GM12878 (cell line): ENCODE results near the gene CDK16. TPM values are rescaled to one million over a fixed set of nuclear protein-coding genes. Genes with fewer than 3 reads are reported as not detected.
A peak's percentile ranks its signal among the peaks of the same experiment; 100 is the strongest.

Experiments
- ATAC-seq: fragments of 200-7000 bp; cut with Tn5 transposase; 3 replicates; pipeline ENCODE4 v1.9.1; 2020; ENCODE audit warnings: mild to moderate bottlenecking, moderate library complexity
- BruUV-seq: library from RNA; stranded (reverse); fragments of 400-500 nt; replicated peaks from 2 replicates; lab custom pipeline; 2021; lab: Mats Ljungman, UMichigan
- CTCF ChIA-PET: fragments of 300-600 bp; sonication (Branson Sonifier 250); formaldehyde crosslinking; extraction: SDS; loops from one replicate; lab custom pipeline; 2021; ENCODE audit warnings: inconsistent platforms; lab: Yijun Ruan, JAX
- POLR2A ChIA-PET: fragments of 350-600 bp; formaldehyde crosslinking; extraction: SDS; loops from one replicate; lab custom pipeline; 2021; ENCODE audit warnings: inconsistent platforms; lab: Charles Lee
- RAD21 ChIA-PET: fragments of 300-600 bp; sonication (Branson Sonifier 250); formaldehyde crosslinking; loops from one replicate; lab custom pipeline; 2023; ENCODE audit warnings: antibody characterized with exemption; ENCODE audit not compliant: unreplicated experiment; lab: Charles Lee
- SMC1A ChIA-PET: fragments of 300-600 bp; sonication (Branson Sonifier 250); formaldehyde crosslinking; loops from one replicate; lab custom pipeline; 2023; ENCODE audit not compliant: unreplicated experiment, uncharacterized antibody; lab: Charles Lee
- DNase-seq: peaks from one replicate; pipeline ENCODE4 v3.0.0-alpha.2; 2011; ENCODE audit warnings: low read depth, low spot score
- FAIRE-seq: peaks from 3 replicates; lab custom pipeline; 2011; peaks lifted over from hg19 to GRCh38; lab: Jason Lieb, UNC
- H2AFZ ChIP-seq: 2 replicates; pipeline ENCODE4 v1.6.0; 2011; ENCODE audit warnings: low read depth, low read length, control low read depth; ENCODE audit not compliant: control insufficient read depth
- H3K27ac ChIP-seq: 2 replicates; pipeline ENCODE4 v1.5.1; 2011; ENCODE audit warnings: control low read depth; ENCODE audit not compliant: control insufficient read depth, insufficient read depth
- H3K27me3 ChIP-seq, 2 experiments: replicated peaks in 1 of 2; 2 replicates each; pipeline versions ENCODE4 v1.6.0 to v1.6.1; 2011; ENCODE audit warnings: low read length in 1 of 2; ENCODE audit not compliant: control insufficient read depth in 2 of 2, insufficient read depth in 2 of 2
- H3K36me3 ChIP-seq, 2 experiments: 2 replicates each; pipeline ENCODE4 v1.5.1; 2011; ENCODE audit warnings: low read length in 1 of 2; ENCODE audit not compliant: control insufficient read depth in 2 of 2, insufficient read depth in 2 of 2
- H3K4me1 ChIP-seq: 2 replicates; pipeline ENCODE4 v1.6.1; 2011; ENCODE audit warnings: mild to moderate bottlenecking, low read length, moderate library complexity, mixed read lengths; ENCODE audit not compliant: control insufficient read depth, insufficient read depth
- H3K4me2 ChIP-seq: 2 replicates; pipeline ENCODE4 v1.6.0; 2011; ENCODE audit warnings: control low read depth; ENCODE audit not compliant: control insufficient read depth, insufficient read depth
- H3K4me3 ChIP-seq: fragments of 200-600 bp; sonication (generic); 2 replicates; pipeline ENCODE4 v1.5.1; 2016
- H3K79me2 ChIP-seq: 2 replicates; pipeline ENCODE4 v1.6.0; 2011; ENCODE audit warnings: low read length; ENCODE audit not compliant: control insufficient read depth, insufficient read depth
- H3K9ac ChIP-seq: 2 replicates; pipeline ENCODE4 v1.8.0; 2011; ENCODE audit warnings: low read length, control low read depth, mixed read lengths; ENCODE audit not compliant: control insufficient read depth, insufficient read depth
- H3K9me3 ChIP-seq: replicated peaks from 3 replicates; pipeline ENCODE4 v1.5.1; 2011; ENCODE audit warnings: mild to moderate bottlenecking, low read length; ENCODE audit not compliant: control insufficient read depth, insufficient read depth
- H4K20me1 ChIP-seq: 2 replicates; pipeline ENCODE4 v1.6.0; 2011; ENCODE audit not compliant: control insufficient read depth, insufficient read depth
- CHD1 ChIP-seq: IDR thresholded peaks from 2 replicates; pipeline ENCODE4 v1.6.1; 2012; ENCODE audit warnings: low read depth, low read length, improper control_type of control experiment
- CHD2 ChIP-seq: IDR thresholded peaks from 2 replicates; pipeline ENCODE4 v1.6.1; 2011; ENCODE audit warnings: low read depth, low read length, improper control_type of control experiment, borderline replicate concordance
- NR2C1 ChIP-seq: fragments of 450-650 bp; IDR thresholded peaks from 2 replicates; pipeline ENCODE4 v1.6.1; 2017; ENCODE audit warnings: antibody characterized with exemption, mild to moderate bottlenecking, moderate library complexity
- RELA ChIP-seq: fragments of 450-650 bp; IDR thresholded peaks from 2 replicates; pipeline ENCODE4 v1.8.0; 2014; ENCODE audit warnings: borderline replicate concordance; ENCODE audit not compliant: partially characterized antibody
- SUPT20H ChIP-seq: IDR thresholded peaks from 2 replicates; pipeline ENCODE4 v1.6.1; 2011; ENCODE audit warnings: low read depth, mild to moderate bottlenecking, low read length, moderate library complexity, borderline replicate concordance; ENCODE audit not compliant: control insufficient read depth
- TCF12 ChIP-seq: IDR thresholded peaks from 2 replicates; pipeline ENCODE4 v1.6.1; 2011; ENCODE audit warnings: low read depth, mild to moderate bottlenecking, low read length
- ZNF274 ChIP-seq: IDR thresholded peaks from one replicate; pipeline ENCODE4 v1.8.0; 2011; ENCODE audit not compliant: insufficient read length, insufficient read depth
- WGBS: methylation state at CpG from one replicate; pipeline ENCODE4 v1.1.6; 2016; ENCODE audit warnings: low lambda C conversion rate; ENCODE audit not compliant: insufficient replicate concordance, insufficient coverage; ENCODE audit errors: missing lambda C conversion rate; 5-methylcytosine and 5-hydroxymethylcytosine counted together
- in situ Hi-C: fragments of 300-500 bp; cut with MboI; formaldehyde crosslinking; loops from 9 replicates; pipeline ENCODE4 v1.14.3; 2018; ENCODE audit warnings: mixed read lengths
- intact Hi-C: fragments of 100-400 bp; cut with micrococcal nuclease; formaldehyde crosslinking; loops from one replicate; pipeline ENCODE4 v1.14.2; 2022; ENCODE audit not compliant: unreplicated experiment
- polyA plus RNA-seq, 11 experiments: library from polyadenylated mRNA; depleted of rRNA in 4 of 11; unstranded in 6 of 11; stranded (reverse) in 5 of 11; fragments of >200 nt; fragmentation: Nextera tagmentation in 4 of 11; fragmentation: Illumina TruSeq in 1 of 11; extraction: Ambion mirVana in 4 of 11; extraction: Trizol in 1 of 11; gene quantifications; 1 replicate in 1 of 11; 2 replicates in 10 of 11; pipeline versions ENCODE4 v1.2.1 to v1.2.3, GENCODE V29; 2011 to 2016; ENCODE audit warnings: inconsistent platforms in 2 of 11, missing spikeins in 2 of 11, low read depth in 1 of 11
- total RNA-seq, 4 experiments: library from RNA; depleted of rRNA in 3 of 4; stranded (reverse); fragments of >200 nt in 3 of 4; fragmentation: Illumina TruSeq in 1 of 4; extraction: Trizol in 1 of 4; gene quantifications; 2 replicates each; pipeline versions ENCODE4 v1.2.1 to v1.2.3, GENCODE V29; 2013 to 2021
- TF ChIP-seq, protein P1 (sequence below): fragments of 450-650 bp; formaldehyde crosslinking; IDR thresholded peaks from 2 replicates; pipeline ENCODE4 v1.4.0; 2022; ENCODE audit warnings: mild to moderate bottlenecking, moderate library complexity
- TF ChIP-seq, protein P2 (sequence below): fragments of 450-650 bp; IDR thresholded peaks from 2 replicates; pipeline ENCODE4 v1.6.1; 2017; ENCODE audit warnings: antibody characterized with exemption, mild to moderate bottlenecking, moderate library complexity
- TF ChIP-seq, protein P3 (sequence below): IDR thresholded peaks from 2 replicates; pipeline ENCODE4 v1.6.1; 2012; ENCODE audit warnings: low read depth, low read length, improper control_type of control experiment
- TF ChIP-seq, protein P4 (sequence below): IDR thresholded peaks from 2 replicates; pipeline ENCODE4 v1.6.1; 2011; ENCODE audit warnings: borderline replicate concordance, low read depth, mild to moderate bottlenecking, moderate library complexity, low read length; ENCODE audit not compliant: insufficient read depth, poor library complexity, severe bottlenecking
- TF ChIP-seq, protein P5 (sequence below): fragments of 450-650 bp; IDR thresholded peaks from 2 replicates; pipeline ENCODE4 v1.6.1; 2016; ENCODE audit warnings: mild to moderate bottlenecking

CDK16 gene
- total and polyA plus RNA-seq, 10 of the 15 experiments (the other 5 are each of a cell fraction or from before 2014, with no cell fraction given): 2.4 to 75.1 (median 48.2) TPM

DNA sequence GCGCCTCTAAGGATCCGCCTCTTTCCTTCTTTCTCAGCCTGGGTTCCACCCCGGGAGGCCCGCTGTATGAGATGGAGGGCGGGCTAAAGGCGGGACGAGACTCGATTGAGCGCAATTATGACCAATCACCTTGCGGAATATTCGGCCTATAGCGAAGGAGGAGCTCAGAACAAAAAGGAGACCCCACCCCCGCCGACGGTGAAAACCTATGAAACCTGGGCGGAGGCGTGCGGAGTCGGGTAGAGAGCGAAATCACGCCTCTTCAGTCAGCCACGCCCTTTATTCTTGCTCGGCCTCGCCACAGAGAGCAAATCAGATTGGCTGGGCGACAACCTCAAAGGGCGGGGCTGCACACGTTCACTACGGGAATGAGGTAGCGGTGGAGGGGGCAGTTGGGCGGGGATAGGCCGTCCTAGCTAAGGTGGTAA lies 615 bp upstream of the CDK16 start:
- peak; percentile 99 for DNase-seq
- RAD21 ChIA-PET: interaction anchor here (0.7 to 1.5 kb wide), 9 partner anchors 15 to 306 kb away, joined by 3 to 9 read pairs (median 6); partner anchors contain the start of genes NDUFB11, RBM10 and USP11
- BruUV-seq: no TSS peak
- TF ChIP-seq, protein P1, sequence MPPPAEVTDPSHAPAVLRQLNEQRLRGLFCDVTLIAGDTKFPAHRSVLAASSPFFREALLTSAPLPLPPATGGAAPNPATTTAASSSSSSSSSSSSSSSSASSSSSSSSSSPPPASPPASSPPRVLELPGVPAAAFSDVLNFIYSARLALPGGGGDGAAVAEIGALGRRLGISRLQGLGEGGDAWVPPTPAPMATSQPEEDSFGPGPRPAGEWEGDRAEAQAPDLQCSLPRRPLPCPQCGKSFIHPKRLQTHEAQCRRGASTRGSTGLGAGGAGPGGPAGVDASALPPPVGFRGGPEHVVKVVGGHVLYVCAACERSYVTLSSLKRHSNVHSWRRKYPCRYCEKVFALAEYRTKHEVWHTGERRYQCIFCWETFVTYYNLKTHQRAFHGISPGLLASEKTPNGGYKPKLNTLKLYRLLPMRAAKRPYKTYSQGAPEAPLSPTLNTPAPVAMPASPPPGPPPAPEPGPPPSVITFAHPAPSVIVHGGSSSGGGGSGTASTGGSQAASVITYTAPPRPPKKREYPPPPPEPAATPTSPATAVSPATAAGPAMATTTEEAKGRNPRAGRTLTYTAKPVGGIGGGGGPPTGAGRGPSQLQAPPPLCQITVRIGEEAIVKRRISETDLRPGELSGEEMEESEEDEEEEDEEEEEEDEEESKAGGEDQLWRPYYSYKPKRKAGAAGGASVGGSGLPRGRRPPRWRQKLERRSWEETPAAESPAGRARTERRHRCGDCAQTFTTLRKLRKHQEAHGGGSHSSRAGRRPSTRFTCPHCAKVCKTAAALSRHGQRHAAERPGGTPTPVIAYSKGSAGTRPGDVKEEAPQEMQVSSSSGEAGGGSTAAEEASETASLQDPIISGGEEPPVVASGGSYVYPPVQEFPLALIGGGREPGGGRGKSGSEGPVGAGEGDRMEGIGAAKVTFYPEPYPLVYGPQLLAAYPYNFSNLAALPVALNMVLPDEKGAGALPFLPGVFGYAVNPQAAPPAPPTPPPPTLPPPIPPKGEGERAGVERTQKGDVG: no peak
- TF ChIP-seq NR2C1 (no peak), ZNF274 (no peak), TCF12 (0 out of 2 replicates have a peak, but pooled peaks have one; percentile 10), SUPT20H (no peak), CHD2 (peak; percentile 66; the same call in 1 of the 2 replicates), RELA (no peak), CHD1 (no peak)
- TF ChIP-seq, protein P2, sequence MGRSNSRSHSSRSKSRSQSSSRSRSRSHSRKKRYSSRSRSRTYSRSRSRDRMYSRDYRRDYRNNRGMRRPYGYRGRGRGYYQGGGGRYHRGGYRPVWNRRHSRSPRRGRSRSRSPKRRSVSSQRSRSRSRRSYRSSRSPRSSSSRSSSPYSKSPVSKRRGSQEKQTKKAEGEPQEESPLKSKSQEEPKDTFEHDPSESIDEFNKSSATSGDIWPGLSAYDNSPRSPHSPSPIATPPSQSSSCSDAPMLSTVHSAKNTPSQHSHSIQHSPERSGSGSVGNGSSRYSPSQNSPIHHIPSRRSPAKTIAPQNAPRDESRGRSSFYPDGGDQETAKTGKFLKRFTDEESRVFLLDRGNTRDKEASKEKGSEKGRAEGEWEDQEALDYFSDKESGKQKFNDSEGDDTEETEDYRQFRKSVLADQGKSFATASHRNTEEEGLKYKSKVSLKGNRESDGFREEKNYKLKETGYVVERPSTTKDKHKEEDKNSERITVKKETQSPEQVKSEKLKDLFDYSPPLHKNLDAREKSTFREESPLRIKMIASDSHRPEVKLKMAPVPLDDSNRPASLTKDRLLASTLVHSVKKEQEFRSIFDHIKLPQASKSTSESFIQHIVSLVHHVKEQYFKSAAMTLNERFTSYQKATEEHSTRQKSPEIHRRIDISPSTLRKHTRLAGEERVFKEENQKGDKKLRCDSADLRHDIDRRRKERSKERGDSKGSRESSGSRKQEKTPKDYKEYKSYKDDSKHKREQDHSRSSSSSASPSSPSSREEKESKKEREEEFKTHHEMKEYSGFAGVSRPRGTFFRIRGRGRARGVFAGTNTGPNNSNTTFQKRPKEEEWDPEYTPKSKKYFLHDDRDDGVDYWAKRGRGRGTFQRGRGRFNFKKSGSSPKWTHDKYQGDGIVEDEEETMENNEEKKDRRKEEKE: no peak
- TF ChIP-seq, protein P3, sequence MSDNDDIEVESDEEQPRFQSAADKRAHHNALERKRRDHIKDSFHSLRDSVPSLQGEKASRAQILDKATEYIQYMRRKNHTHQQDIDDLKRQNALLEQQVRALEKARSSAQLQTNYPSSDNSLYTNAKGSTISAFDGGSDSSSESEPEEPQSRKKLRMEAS: peak; percentile 54; the same call in 1 of the 2 replicates
- TF ChIP-seq, protein P4, sequence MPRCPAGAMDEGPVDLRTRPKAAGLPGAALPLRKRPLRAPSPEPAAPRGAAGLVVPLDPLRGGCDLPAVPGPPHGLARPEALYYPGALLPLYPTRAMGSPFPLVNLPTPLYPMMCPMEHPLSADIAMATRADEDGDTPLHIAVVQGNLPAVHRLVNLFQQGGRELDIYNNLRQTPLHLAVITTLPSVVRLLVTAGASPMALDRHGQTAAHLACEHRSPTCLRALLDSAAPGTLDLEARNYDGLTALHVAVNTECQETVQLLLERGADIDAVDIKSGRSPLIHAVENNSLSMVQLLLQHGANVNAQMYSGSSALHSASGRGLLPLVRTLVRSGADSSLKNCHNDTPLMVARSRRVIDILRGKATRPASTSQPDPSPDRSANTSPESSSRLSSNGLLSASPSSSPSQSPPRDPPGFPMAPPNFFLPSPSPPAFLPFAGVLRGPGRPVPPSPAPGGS: peak; percentile 23
- TF ChIP-seq, protein P5, sequence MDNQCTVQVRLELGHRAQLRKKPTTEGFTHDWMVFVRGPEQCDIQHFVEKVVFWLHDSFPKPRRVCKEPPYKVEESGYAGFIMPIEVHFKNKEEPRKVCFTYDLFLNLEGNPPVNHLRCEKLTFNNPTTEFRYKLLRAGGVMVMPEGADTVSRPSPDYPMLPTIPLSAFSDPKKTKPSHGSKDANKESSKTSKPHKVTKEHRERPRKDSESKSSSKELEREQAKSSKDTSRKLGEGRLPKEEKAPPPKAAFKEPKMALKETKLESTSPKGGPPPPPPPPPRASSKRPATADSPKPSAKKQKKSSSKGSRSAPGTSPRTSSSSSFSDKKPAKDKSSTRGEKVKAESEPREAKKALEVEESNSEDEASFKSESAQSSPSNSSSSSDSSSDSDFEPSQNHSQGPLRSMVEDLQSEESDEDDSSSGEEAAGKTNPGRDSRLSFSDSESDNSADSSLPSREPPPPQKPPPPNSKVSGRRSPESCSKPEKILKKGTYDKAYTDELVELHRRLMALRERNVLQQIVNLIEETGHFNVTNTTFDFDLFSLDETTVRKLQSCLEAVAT: no peak

More for the DNA sequence above, 615 bp upstream of the CDK16 start:
- Histone ChIP-seq H3K4me2 (peak overlapping the region; percentile 75), H3K79me2 (peaks cover 41% of the 10 kb centered on the region), H3K9ac (peak overlapping the region; percentile 88), H3K36me3 (peaks cover 20% of the 10 kb centered on the region in 2 experiments), H4K20me1 (peaks cover 13% of the 10 kb centered on the region), H3K27me3 (no peaks in the 10 kb centered on the region), H3K4me3 (peak overlapping the region; percentile 88; the same call in 1 of the 2 replicates), H3K4me1 (peaks cover 8% of the 10 kb centered on the region; the same call in 1 of the 2 replicates), H2AFZ (peak overlapping the region; percentile 96), H3K9me3 (no peaks in the 10 kb centered on the region), H3K27ac (peak overlapping the region; percentile 96)
- intact Hi-C loops: loop anchor here (2.0 kb wide), 1 partner anchor 25 kb away; the partner anchor contains the start of gene UBA1
- ChIA-PET POLR2A (interaction anchor here (0.6 to 3.2 kb wide), 11 partner anchors 10 to 296 kb away, joined by 3 to 29 read pairs (median 3); partner anchors contain the start of genes RBM10 and USP11), CTCF (interaction anchor here (1.0 to 1.2 kb wide), 4 partner anchors 14 to 167 kb away, joined by 3 to 6 read pairs (median 5); partner anchors contain the start of genes NDUFB11, RBM10 and USP11), SMC1A (interaction anchor here (0.7 to 1.0 kb wide), 8 partner anchors 15 to 417 kb away, joined by 3 to 6 read pairs (median 4); partner anchors contain the start of gene USP11)
- ATAC-seq (peak; percentile 90), FAIRE-seq (peak; percentile 99)
- in situ Hi-C loops: loop anchor here (10.0 to 25.0 kb wide), 2 partner anchors 427 to 1719 kb away; no protein-coding TSS in a partner anchor
- WGBS: under 1% methylated on average over 30 of the region's 31 CpGs
